ENCODE measurements around the gene DUS2.

DNA sequence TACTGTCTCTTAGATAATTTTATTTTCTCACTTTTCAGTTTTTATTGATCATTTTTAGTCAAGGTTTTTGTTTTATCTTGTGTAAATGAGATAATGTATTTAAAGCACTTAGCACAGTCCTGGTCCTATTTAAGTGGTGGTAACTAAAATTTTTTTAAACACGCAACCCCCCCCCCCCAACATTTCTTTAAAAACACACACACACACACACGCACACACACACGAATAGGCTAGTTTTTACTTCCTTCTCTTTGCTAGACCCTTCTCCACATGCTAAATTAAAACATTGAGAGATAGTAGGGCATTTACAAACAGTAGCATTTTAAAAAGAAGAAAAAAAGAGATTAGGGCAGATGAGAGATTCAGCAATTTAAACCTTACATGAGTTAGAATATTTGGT is 67.0 kb downstream of the DUS2 start:
- no peak for TF ChIP-seq POLR2AphosphoS5 (IDR thresholded peaks at IDR 0.05; ENCODE audit: low read depth, low read length)
- no peak for TF ChIP-seq CTCF (IDR thresholded peaks at IDR 0.05)
- TF ChIP-seq REST (IDR thresholded peaks at IDR 0.05; ENCODE audit: insufficient read depth in 1 of 2, low read depth in 2 of 2, low read length in 1 of 2), result no peak
- TF ChIP-seq TCF7L2 (IDR thresholded peaks at IDR 0.05; ENCODE audit: low read depth, low read length), result no peak
- TF ChIP-seq SIN3A (IDR thresholded peaks at IDR 0.05; ENCODE audit: borderline replicate concordance, insufficient read depth, low read depth, low read length), result no peak

Data from Panc1 (cell line).